HepG2 (cell line): ENCODE data around the gene CSK. TPM values are rescaled to one million over a fixed set of nuclear protein-coding genes. Genes with fewer than 3 reads are reported as not detected.
A peak's percentile ranks its signal among the peaks of the same experiment; 100 is the strongest.

Experiments
- ATF7 ChIP-seq, 2 experiments: fragments of 450-650 bp in 1 of 2; sonication (generic) in 1 of 2; formaldehyde crosslinking in 1 of 2; IDR thresholded peaks; 2 replicates each; pipeline versions ENCODE4 v1.4.0 to v1.6.1; 2016 to 2020; ENCODE audit warnings: antibody characterized with exemption in 1 of 2, mild to moderate bottlenecking in 1 of 2, missing genetic modification reagents in 1 of 2
- BORCS8-MEF2B ChIP-seq: sonication (generic); formaldehyde crosslinking; IDR thresholded peaks from 2 replicates; pipeline ENCODE4 v1.8.0; 2022; ENCODE audit warnings: mild to moderate bottlenecking, missing genetic modification reagents
- JUN ChIP-seq: sonication (generic); formaldehyde crosslinking; IDR thresholded peaks from 2 replicates; pipeline ENCODE4 v1.4.0; 2020; ENCODE audit warnings: mild to moderate bottlenecking, missing genetic modification reagents
- KMT2B ChIP-seq: IDR thresholded peaks from 2 replicates; pipeline ENCODE4 v1.6.1; 2016; ENCODE audit warnings: missing genetic modification reagents, missing compliant biosample characterization
- NFKB2 ChIP-seq: sonication (generic); formaldehyde crosslinking; IDR thresholded peaks from 2 replicates; pipeline ENCODE4 v1.4.0; 2020; ENCODE audit warnings: missing genetic modification reagents, borderline replicate concordance
- NRL ChIP-seq: sonication (generic); formaldehyde crosslinking; IDR thresholded peaks from 2 replicates; pipeline ENCODE4 v1.5.0; 2020; ENCODE audit warnings: missing genetic modification reagents, mild to moderate bottlenecking, moderate library complexity, borderline replicate concordance
- PATZ1 ChIP-seq: sonication (generic); formaldehyde crosslinking; IDR thresholded peaks from 2 replicates; pipeline ENCODE4 v1.4.0; 2020; ENCODE audit warnings: missing genetic modification reagents
- POLR2A ChIP-seq, 2 experiments: IDR thresholded peaks; 2 replicates each; pipeline ENCODE4 v1.6.1; 2011; ENCODE audit warnings: low read depth in 2 of 2, low read length in 2 of 2, mild to moderate bottlenecking in 1 of 2, moderate library complexity in 1 of 2; ENCODE audit not compliant: insufficient read depth in 1 of 2
- SMAD3 ChIP-seq: sonication (generic); formaldehyde crosslinking; IDR thresholded peaks from 2 replicates; pipeline ENCODE4 v1.4.0; 2020; ENCODE audit warnings: missing genetic modification reagents
- TOE1 ChIP-seq: sonication (generic); formaldehyde crosslinking; IDR thresholded peaks from 2 replicates; pipeline ENCODE4 v1.4.0; 2020; ENCODE audit warnings: mild to moderate bottlenecking, missing genetic modification reagents
- ZC3H13 ChIP-seq: sonication (generic); formaldehyde crosslinking; IDR thresholded peaks from 2 replicates; pipeline ENCODE4 v1.8.1; 2023; ENCODE audit warnings: mild to moderate bottlenecking, missing genetic modification reagents, moderate library complexity
- ZFP36L1 ChIP-seq: sonication (generic); formaldehyde crosslinking; IDR thresholded peaks from 2 replicates; pipeline ENCODE4 v1.8.0; 2022; ENCODE audit warnings: mild to moderate bottlenecking, missing genetic modification reagents, moderate library complexity
- ZNF253 ChIP-seq: sonication (generic); formaldehyde crosslinking; IDR thresholded peaks from 2 replicates; pipeline ENCODE4 v1.8.0; 2022; ENCODE audit warnings: mild to moderate bottlenecking, missing genetic modification reagents, borderline replicate concordance
- ZNF276 ChIP-seq: sonication (generic); formaldehyde crosslinking; IDR thresholded peaks from 2 replicates; pipeline ENCODE4 v1.4.0; 2020; ENCODE audit warnings: mild to moderate bottlenecking, low read depth, missing genetic modification reagents
- ZNF326 ChIP-seq: sonication (generic); formaldehyde crosslinking; IDR thresholded peaks from 2 replicates; pipeline ENCODE4 v1.4.0; 2020; ENCODE audit warnings: missing genetic modification reagents, borderline replicate concordance
- ZNF513 ChIP-seq: sonication (generic); formaldehyde crosslinking; conservative IDR thresholded peaks from 2 replicates; pipeline ENCODE4 v1.5.0; 2020; ENCODE audit warnings: missing genetic modification reagents
- ZNF558 ChIP-seq: sonication (generic); formaldehyde crosslinking; IDR thresholded peaks from 2 replicates; pipeline ENCODE4 v1.9.0; 2022; ENCODE audit warnings: mild to moderate bottlenecking, missing genetic modification reagents, borderline replicate concordance
- ZNF703 ChIP-seq: sonication (generic); formaldehyde crosslinking; IDR thresholded peaks from 2 replicates; pipeline ENCODE4 v1.5.1; 2020; ENCODE audit warnings: missing genetic modification reagents, mild to moderate bottlenecking, moderate library complexity, borderline replicate concordance
- ZNF761 ChIP-seq: sonication (generic); formaldehyde crosslinking; conservative IDR thresholded peaks from 2 replicates; pipeline ENCODE4 v1.4.0; 2020; ENCODE audit warnings: mild to moderate bottlenecking, missing genetic modification reagents
- ZXDC ChIP-seq: sonication (generic); formaldehyde crosslinking; IDR thresholded peaks from 2 replicates; pipeline ENCODE4 v1.5.0; 2020; ENCODE audit warnings: mild to moderate bottlenecking, missing genetic modification reagents
- polyA plus RNA-seq, 8 experiments: library from polyadenylated mRNA; depleted of rRNA in 3 of 8; stranded (reverse) in 7 of 8; unstranded in 1 of 8; fragments of >200 nt; fragmentation: Illumina TruSeq in 4 of 8; extraction: Trizol in 4 of 8; gene quantifications; 2 replicates each; pipeline versions ENCODE4 v1.2.1 to v1.2.3, GENCODE V29; 2011 to 2016; ENCODE audit warnings: low read depth in 4 of 8, missing spikeins in 1 of 8, mixed read lengths in 1 of 8; ENCODE audit not compliant: insufficient read depth in 1 of 8
- total RNA-seq, 5 experiments: library from RNA; depleted of rRNA; stranded (reverse); fragments of >200 nt; fragmentation: Illumina TruSeq; extraction: Trizol; gene quantifications; 2 replicates each; pipeline ENCODE4 v1.2.3, GENCODE V29; 2016; ENCODE audit warnings: low read depth in 1 of 5

Gene CSK
- total and polyA plus RNA-seq, 2 of the 13 experiments (the other 11 are each of a cell fraction or from before 2014, with no cell fraction given): 12.5 to 21.3 TPM

- TF ChIP-seq ZNF761 (CRISPR knock-in tag) (0 out of 2 replicates have a peak, but pooled peaks have one; percentile 21), BORCS8-MEF2B (CRISPR knock-in tag) (0 out of 2 replicates have a peak, but pooled peaks have one; percentile 6), ZNF703 (CRISPR knock-in tag) (no peak), PATZ1 (peak; percentile 87), ZNF513 (no peak), ZXDC (CRISPR knock-in tag) (no peak), ZFP36L1 (CRISPR knock-in tag) (no peak), ZNF326 (CRISPR knock-in tag) (no peak), ATF7 (IDR thresholded peaks at IDR 0.05) (no peak), ATF7 (CRISPR knock-in tag; IDR thresholded peaks at IDR 0.05) (no peak), ZNF253 (CRISPR knock-in tag) (no peak), NFKB2 (CRISPR knock-in tag) (peak; percentile 15; the same call in 1 of the 2 replicates), ZNF558 (no peak), SMAD3 (CRISPR knock-in tag) (no peak), TOE1 (no peak), ZC3H13 (no peak), KMT2B (CRISPR knock-in tag) (no peak), NRL (CRISPR knock-in tag) (no peak), ZNF276 (CRISPR knock-in tag) (no peak), JUN (CRISPR knock-in tag) (no peak), POLR2A (IDR thresholded peaks at IDR 0.05; ENCODE audit: insufficient read depth in 1 of 2, low read depth in 2 of 2, low read length in 2 of 2) (no peak; a peak in 1 of 4 replicates)
Measured at GRCh38 chr15:74799856-74800558, 18.1 kb downstream of the CSK start (continued).
